OCI-LY1 (cell line): ENCODE data around the gene GLS.

Source experiments
- H2AFZ ChIP-seq: fragments of 200-600 bp; sonication (generic), shearing (Covaris generic); 2 replicates; pipeline ENCODE4 v1.6.0; 2014; ENCODE audit warnings: antibody characterized with exemption, mild to moderate bottlenecking, low read length
- H3F3A ChIP-seq: fragments of 200-600 bp; sonication (generic), shearing (Covaris generic); 2 replicates; pipeline ENCODE4 v1.6.0; 2014; ENCODE audit warnings: mild to moderate bottlenecking, antibody characterized with exemption, low read length, moderate library complexity; ENCODE audit not compliant: insufficient read depth
- H3K27ac ChIP-seq: fragments of 200-600 bp; sonication (generic); 2 replicates; pipeline ENCODE4 v1.5.1; 2014; ENCODE audit warnings: low read length, mixed run types, mild to moderate bottlenecking, low read depth; ENCODE audit not compliant: poor library complexity, severe bottlenecking
- H3K27me3 ChIP-seq: fragments of 200-600 bp; sonication (generic); 2 replicates; pipeline ENCODE4 v1.6.0; 2014; ENCODE audit warnings: antibody characterized with exemption, mild to moderate bottlenecking, low read length, moderate library complexity; ENCODE audit not compliant: insufficient read depth
- H3K36me3 ChIP-seq: fragments of 200-600 bp; sonication (generic); 2 replicates; pipeline ENCODE4 v1.6.1; 2014; ENCODE audit warnings: mild to moderate bottlenecking, antibody characterized with exemption, low read length, moderate library complexity, mixed read lengths; ENCODE audit not compliant: insufficient read depth
- H3K4me1 ChIP-seq: fragments of 200-600 bp; sonication (generic); 2 replicates; pipeline ENCODE4 v1.5.1; 2014; ENCODE audit warnings: mild to moderate bottlenecking, low read length, moderate library complexity; ENCODE audit not compliant: insufficient read depth, severe bottlenecking
- H3K4me2 ChIP-seq: fragments of 200-600 bp; sonication (generic), shearing (Covaris generic); 2 replicates; pipeline ENCODE4 v1.6.1; 2014; ENCODE audit warnings: low read length
- H3K4me3 ChIP-seq: fragments of 200-600 bp; sonication (generic); 2 replicates; pipeline ENCODE4 v1.5.1; 2014; ENCODE audit warnings: low read length, low read depth, mild to moderate bottlenecking, mixed read lengths; ENCODE audit not compliant: poor library complexity, severe bottlenecking
- H3K79me2 ChIP-seq: fragments of 200-600 bp; shearing (Covaris generic); 2 replicates; pipeline ENCODE4 v1.6.1; 2016; ENCODE audit warnings: mixed run types, low read length, mixed read lengths; ENCODE audit not compliant: insufficient read depth
- H3K9ac ChIP-seq: fragments of 200-600 bp; sonication (generic), shearing (Covaris generic); 2 replicates; pipeline ENCODE4 v1.6.1; 2014; ENCODE audit warnings: mild to moderate bottlenecking, low read length, mixed read lengths
- H3K9me2 ChIP-seq: fragments of 200-600 bp; sonication (generic), shearing (Covaris generic); 2 replicates; pipeline ENCODE4 v1.6.1; 2014; ENCODE audit warnings: low read depth, mild to moderate bottlenecking, low read length, mixed read lengths
- H3K9me3 ChIP-seq: fragments of 200-600 bp; shearing (Covaris generic); 2 replicates; pipeline ENCODE4 v1.6.1; 2014; ENCODE audit warnings: low read length, mixed read lengths
- H4K20me1 ChIP-seq: fragments of 200-600 bp; sonication (generic), shearing (Covaris generic); 2 replicates; pipeline ENCODE4 v1.6.0; 2016; ENCODE audit warnings: mild to moderate bottlenecking, low read length; ENCODE audit not compliant: insufficient read depth
- CTCF ChIP-seq: fragments of 200-600 bp; sonication (generic), shearing (Covaris generic); IDR thresholded peaks from 2 replicates; pipeline ENCODE4 v1.5.1; 2017; ENCODE audit warnings: mild to moderate bottlenecking, antibody characterized with exemption, low read length, moderate library complexity, mixed read lengths
- EZH2 ChIP-seq: fragments of 200-600 bp; sonication (generic), shearing (Covaris generic); IDR thresholded peaks from 2 replicates; pipeline ENCODE4 v1.8.0; 2017; ENCODE audit warnings: borderline replicate concordance, mixed run types, mild to moderate bottlenecking, antibody characterized with exemption, low read length, moderate library complexity, mixed read lengths

The GLS gene

GRCh38 chr2:190948671-190949070 lies 68.0 kb downstream of the GLS start:
- Histone ChIP-seq H4K20me1 (no peaks in the 10 kb centered on the region), H3K4me1 (no peaks in the 10 kb centered on the region), H3F3A (no peaks in the 10 kb centered on the region), H3K9me2 (no peaks in the 10 kb centered on the region), H3K4me2 (no peak overlapping the region), H3K27ac (no peak overlapping the region), H3K36me3 (no peaks in the 10 kb centered on the region), H3K27me3 (no peaks in the 10 kb centered on the region), H3K79me2 (no peaks in the 10 kb centered on the region), H2AFZ (no peak overlapping the region), H3K9me3 (no peaks in the 10 kb centered on the region), H3K9ac (no peak overlapping the region), H3K4me3 (no peak overlapping the region)
- no peak for TF ChIP-seq CTCF
- no peak for TF ChIP-seq EZH2

GRCh38 chr2:190950566-190950991 lies 70.0 kb downstream of the GLS start:
- no peaks in the 10 kb centered on the region for H3K36me3 ChIP-seq
- no peaks in the 10 kb centered on the region for H3K4me1 ChIP-seq
- no peak overlapping the region for H3K4me2 ChIP-seq
- no peaks in the 10 kb centered on the region for H3K79me2 ChIP-seq
- H3K9ac ChIP-seq: no peak overlapping the region
- no peak overlapping the region for H3K4me3 ChIP-seq
- no peaks in the 10 kb centered on the region for H3K9me2 ChIP-seq
- TF ChIP-seq CTCF (no peak), EZH2 (no peak)
- no peaks in the 10 kb centered on the region for H3F3A ChIP-seq
- H3K9me3 ChIP-seq: no peaks in the 10 kb centered on the region
- H3K27me3 ChIP-seq: no peaks in the 10 kb centered on the region
- no peaks in the 10 kb centered on the region for H4K20me1 ChIP-seq
- no peak overlapping the region for H2AFZ ChIP-seq
- H3K27ac ChIP-seq: no peak overlapping the region

GRCh38 chr2:190953257-190953656 lies 72.6 kb downstream of the GLS start:
- H4K20me1 ChIP-seq: no peaks in the 10 kb centered on the region
- H3K27ac ChIP-seq: no peak overlapping the region
- no peaks in the 10 kb centered on the region for H3K4me1 ChIP-seq

More at GRCh38 chr2:190953257-190953656, 72.6 kb downstream of the GLS start:
- no peak overlapping the region for H3K4me3 ChIP-seq
- H3K4me2 ChIP-seq: no peak overlapping the region
- no peak for TF ChIP-seq CTCF
- no peak for TF ChIP-seq EZH2
- no peaks in the 10 kb centered on the region for H3K36me3 ChIP-seq
- H3K9me2 ChIP-seq: no peaks in the 10 kb centered on the region
- H3K27me3 ChIP-seq: no peaks in the 10 kb centered on the region
- no peak overlapping the region for H3K9ac ChIP-seq
- no peaks in the 10 kb centered on the region for H3K9me3 ChIP-seq
- H3K79me2 ChIP-seq: no peaks in the 10 kb centered on the region
- H2AFZ ChIP-seq: no peak overlapping the region
- no peaks in the 10 kb centered on the region for H3F3A ChIP-seq
